Endothelial cell of umbilical vein (primary cell): Measurements from ENCODE around the gene CIDEB.

Source experiments
- JUN ChIP-seq: IDR thresholded peaks from 2 replicates; pipeline ENCODE4 v1.6.1; 2011; ENCODE audit warnings: borderline replicate concordance, low read depth; ENCODE audit not compliant: insufficient read length, insufficient read depth
- POLR2A ChIP-seq: IDR thresholded peaks from 2 replicates; pipeline ENCODE4 v1.6.1; 2012; ENCODE audit warnings: low read depth, mild to moderate bottlenecking, control low read depth, low read length
- POLR2AphosphoS5 ChIP-seq: IDR thresholded peaks from 2 replicates; pipeline ENCODE4 v1.6.1; 2012; ENCODE audit warnings: low read depth, mild to moderate bottlenecking, control low read depth, low read length, moderate library complexity; ENCODE audit not compliant: insufficient read depth
- TF ChIP-seq, protein P1 (sequence below), 2 donors: IDR thresholded peaks; 1 replicate in 1 of 2; 2 replicates in 1 of 2; pipeline ENCODE4 v1.5.1; 2011; ENCODE audit warnings: low read length in 2 of 2, mild to moderate bottlenecking in 2 of 2, moderate library complexity in 2 of 2, control low read depth in 1 of 2, inconsistent platforms in 1 of 2, low read depth in 1 of 2; ENCODE audit not compliant: insufficient read depth in 1 of 2; ENCODE audit errors: extremely low read depth in 1 of 2

DNA sequence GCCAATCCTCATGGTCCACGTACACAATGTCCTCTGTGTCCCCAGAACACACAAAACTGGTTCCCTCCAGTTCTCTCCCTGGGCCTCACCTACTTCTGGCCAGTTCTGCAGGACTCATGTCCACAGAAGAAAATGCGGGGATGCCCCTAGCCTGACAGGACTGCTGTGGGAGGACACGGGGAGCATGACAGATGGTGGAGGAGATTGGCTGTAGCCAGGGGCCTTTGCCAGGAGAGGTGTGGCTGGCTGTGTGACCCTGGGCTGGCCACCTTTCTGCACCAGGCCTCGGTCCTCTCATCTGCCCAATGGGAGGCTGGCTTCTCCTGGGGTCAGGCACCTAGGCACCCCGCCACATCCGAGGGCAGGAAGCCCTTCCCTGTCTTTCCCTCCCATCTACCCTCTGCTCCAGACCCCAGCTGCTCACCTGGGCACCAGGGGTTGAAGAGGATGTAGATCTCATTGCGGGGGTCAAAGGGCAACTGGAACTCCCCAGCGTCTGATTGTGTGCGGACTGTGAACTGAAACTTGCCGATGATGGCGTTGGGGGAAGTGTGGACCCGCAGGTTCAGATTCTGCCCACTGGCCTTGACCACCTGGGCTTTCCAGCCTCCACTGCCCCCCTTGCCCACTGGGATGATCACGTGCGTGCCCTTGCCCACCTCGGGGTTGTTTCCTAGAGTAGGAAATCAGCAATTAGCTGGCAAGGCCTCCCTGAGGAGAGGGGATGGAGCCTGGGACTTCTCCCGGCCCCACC lies 47.6 kb downstream of the CIDEB start:
- TF ChIP-seq POLR2AphosphoS5 = no peak
- no peak for TF ChIP-seq POLR2A
- TF ChIP-seq, protein P1, sequence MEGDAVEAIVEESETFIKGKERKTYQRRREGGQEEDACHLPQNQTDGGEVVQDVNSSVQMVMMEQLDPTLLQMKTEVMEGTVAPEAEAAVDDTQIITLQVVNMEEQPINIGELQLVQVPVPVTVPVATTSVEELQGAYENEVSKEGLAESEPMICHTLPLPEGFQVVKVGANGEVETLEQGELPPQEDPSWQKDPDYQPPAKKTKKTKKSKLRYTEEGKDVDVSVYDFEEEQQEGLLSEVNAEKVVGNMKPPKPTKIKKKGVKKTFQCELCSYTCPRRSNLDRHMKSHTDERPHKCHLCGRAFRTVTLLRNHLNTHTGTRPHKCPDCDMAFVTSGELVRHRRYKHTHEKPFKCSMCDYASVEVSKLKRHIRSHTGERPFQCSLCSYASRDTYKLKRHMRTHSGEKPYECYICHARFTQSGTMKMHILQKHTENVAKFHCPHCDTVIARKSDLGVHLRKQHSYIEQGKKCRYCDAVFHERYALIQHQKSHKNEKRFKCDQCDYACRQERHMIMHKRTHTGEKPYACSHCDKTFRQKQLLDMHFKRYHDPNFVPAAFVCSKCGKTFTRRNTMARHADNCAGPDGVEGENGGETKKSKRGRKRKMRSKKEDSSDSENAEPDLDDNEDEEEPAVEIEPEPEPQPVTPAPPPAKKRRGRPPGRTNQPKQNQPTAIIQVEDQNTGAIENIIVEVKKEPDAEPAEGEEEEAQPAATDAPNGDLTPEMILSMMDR (IDR thresholded peaks at IDR 0.05; ENCODE audit: extremely low read depth in 1 of 2, insufficient read depth in 1 of 2, low read depth in 1 of 2, low read length in 2 of 2) = no peak
- TF ChIP-seq JUN = no peak
